ENCODE results near the gene CDH4.
A peak's percentile ranks its signal among the peaks of the same experiment; 100 is the strongest.

Gene CDH4

GRCh38 chr20:61435823-61436220 is 183.8 kb downstream of the CDH4 start:
- H2BK5ac ChIP-seq (ENCODE audit: low read depth, low read length, poor library complexity) = no peak overlapping the region
- H3K27me3 ChIP-seq (ENCODE audit: insufficient read depth, low read length) = no peaks in the 10 kb centered on the region
- no peak overlapping the region for H3K14ac ChIP-seq (ENCODE audit: low read length)
- H3K79me1 ChIP-seq (ENCODE audit: low read length) = no peaks in the 10 kb centered on the region
- no peak overlapping the region for H2BK120ac ChIP-seq (ENCODE audit: insufficient read depth, low read length, poor library complexity)
- no peak overlapping the region for H4K91ac ChIP-seq (ENCODE audit: low read depth, low read length)
- no peak overlapping the region for H3K9ac ChIP-seq (ENCODE audit: low read length)
- no peak overlapping the region for H4K12ac ChIP-seq (ENCODE audit: low read depth, low read length)
- DNase-seq = no peak
- H3K4me3 ChIP-seq (ENCODE audit: low read depth, low read length) = no peak overlapping the region
- H3K4me1 ChIP-seq (ENCODE audit: control insufficient read depth in 1 of 2, insufficient read depth in 2 of 2, low read length in 2 of 2) = peaks cover 15 to 33% of the 10 kb centered on the region in 2 experiments
- H2AK5ac ChIP-seq (ENCODE audit: low read length) = no peak overlapping the region
- H3K79me2 ChIP-seq (ENCODE audit: control insufficient read depth, insufficient read depth, low read length, poor library complexity) = no peaks in the 10 kb centered on the region
- WGBS (ENCODE audit: extremely low coverage, insufficient coverage, insufficient read length) = no CpG with 5 or more reads among the region's 3 CpGs
- no peak overlapping the region for H3K4me2 ChIP-seq (ENCODE audit: low read length)
- peaks cover 6% of the 10 kb centered on the region for H3K9me3 ChIP-seq (ENCODE audit: insufficient read depth, low read depth, low read length)
- H3K23ac ChIP-seq (ENCODE audit: low read length) = no peak overlapping the region
- H2AFZ ChIP-seq (ENCODE audit: insufficient read depth, low read length, poor library complexity) = no peak overlapping the region
- no peak overlapping the region for H4K8ac ChIP-seq (ENCODE audit: low read depth, low read length)
- H2BK12ac ChIP-seq (ENCODE audit: low read length) = no peak overlapping the region
- H3K36me3 ChIP-seq (ENCODE audit: control insufficient read depth in 1 of 2, insufficient read depth in 2 of 2, low read length in 2 of 2) = no peaks in the 10 kb centered on the region
- H3K27ac ChIP-seq (ENCODE audit: low read depth, low read length) = no peak overlapping the region
- H3K18ac ChIP-seq (ENCODE audit: low read length) = no peak overlapping the region
- no peak overlapping the region for H3K4ac ChIP-seq (ENCODE audit: low read depth, low read length)

DNA sequence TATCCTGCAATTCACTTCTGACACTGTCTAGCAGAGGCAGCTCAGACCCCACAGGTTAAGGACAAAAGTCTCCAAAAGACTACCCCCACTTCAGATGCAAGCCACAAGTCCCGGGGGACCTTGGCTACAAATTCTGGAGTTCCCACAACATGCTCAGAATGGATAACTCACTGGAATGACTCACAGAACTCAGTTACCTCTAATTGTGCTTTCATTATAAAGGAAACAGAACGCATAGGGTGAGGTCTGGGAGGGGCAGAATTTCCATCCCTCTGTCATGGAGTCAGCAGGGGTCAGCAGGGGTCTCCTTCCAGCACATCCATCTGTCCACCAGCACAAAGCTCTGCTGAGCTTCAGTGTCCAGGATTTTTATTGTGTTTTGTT is 184.2 kb downstream of the CDH4 start:
- no peak overlapping the region for H4K91ac ChIP-seq (ENCODE audit: low read depth, low read length)
- no peak overlapping the region for H4K12ac ChIP-seq (ENCODE audit: low read depth, low read length)
- H3K27me3 ChIP-seq (ENCODE audit: insufficient read depth, low read length) = no peaks in the 10 kb centered on the region
- no peak overlapping the region for H3K4me2 ChIP-seq (ENCODE audit: low read length)
- no peak overlapping the region for H3K4me3 ChIP-seq (ENCODE audit: low read depth, low read length)
- no peaks in the 10 kb centered on the region for H3K36me3 ChIP-seq (ENCODE audit: control insufficient read depth in 1 of 2, insufficient read depth in 2 of 2, low read length in 2 of 2)
- DNase-seq = no peak
- no peak overlapping the region for H2BK12ac ChIP-seq (ENCODE audit: low read length)
- H2BK5ac ChIP-seq (ENCODE audit: low read depth, low read length, poor library complexity) = no peak overlapping the region
- H2AK5ac ChIP-seq (ENCODE audit: low read length) = no peak overlapping the region
- H3K9me3 ChIP-seq (ENCODE audit: insufficient read depth, low read depth, low read length) = peaks cover 6% of the 10 kb centered on the region
- H3K27ac ChIP-seq (ENCODE audit: low read depth, low read length) = no peak overlapping the region
- H2BK120ac ChIP-seq (ENCODE audit: insufficient read depth, low read length, poor library complexity) = no peak overlapping the region
- no peak overlapping the region for H4K8ac ChIP-seq (ENCODE audit: low read depth, low read length)
- H3K79me2 ChIP-seq (ENCODE audit: control insufficient read depth, insufficient read depth, low read length, poor library complexity) = no peaks in the 10 kb centered on the region
- H3K23ac ChIP-seq (ENCODE audit: low read length) = no peak overlapping the region
- no peak overlapping the region for H3K14ac ChIP-seq (ENCODE audit: low read length)
- no CpG with 5 or more reads among the region's 2 CpGs for WGBS (ENCODE audit: extremely low coverage, insufficient coverage, insufficient read length)
- H3K79me1 ChIP-seq (ENCODE audit: low read length) = no peaks in the 10 kb centered on the region
- H3K18ac ChIP-seq (ENCODE audit: low read length) = no peak overlapping the region
- H3K4me1 ChIP-seq (ENCODE audit: control insufficient read depth in 1 of 2, insufficient read depth in 2 of 2, low read length in 2 of 2) = peaks cover 15 to 33% of the 10 kb centered on the region in 2 experiments
- H3K9ac ChIP-seq (ENCODE audit: low read length) = no peak overlapping the region
- H2AFZ ChIP-seq (ENCODE audit: insufficient read depth, low read length, poor library complexity) = no peak overlapping the region
- no peak overlapping the region for H3K4ac ChIP-seq (ENCODE audit: low read depth, low read length)

GRCh38 chr20:61436667-61437279 is 184.7 kb downstream of the CDH4 start:
- Histone ChIP-seq H3K9me3 (ENCODE audit: insufficient read depth, low read depth, low read length) (peaks cover 6% of the 10 kb centered on the region), H2BK5ac (ENCODE audit: low read depth, low read length, poor library complexity) (no peak overlapping the region), H2AK5ac (ENCODE audit: low read length) (no peak overlapping the region), H3K18ac (ENCODE audit: low read length) (no peak overlapping the region), H4K91ac (ENCODE audit: low read depth, low read length) (no peak overlapping the region), H3K79me2 (ENCODE audit: control insufficient read depth, insufficient read depth, low read length, poor library complexity) (no peaks in the 10 kb centered on the region), H3K14ac (ENCODE audit: low read length) (no peak overlapping the region), H3K4me3 (ENCODE audit: low read depth, low read length) (no peak overlapping the region), H2AFZ (ENCODE audit: insufficient read depth, low read length, poor library complexity) (no peak overlapping the region), H3K36me3 (ENCODE audit: control insufficient read depth in 1 of 2, insufficient read depth in 2 of 2, low read length in 2 of 2) (no peaks in the 10 kb centered on the region), H2BK12ac (ENCODE audit: low read length) (no peak overlapping the region), H2BK120ac (ENCODE audit: insufficient read depth, low read length, poor library complexity) (no peak overlapping the region), H3K27me3 (ENCODE audit: insufficient read depth, low read length) (no peaks in the 10 kb centered on the region), H3K4ac (ENCODE audit: low read depth, low read length) (no peak overlapping the region), H3K23ac (ENCODE audit: low read length) (no peak overlapping the region), H3K79me1 (ENCODE audit: low read length) (no peaks in the 10 kb centered on the region), H3K4me2 (ENCODE audit: low read length) (peak overlapping the region; percentile 26), H3K27ac (ENCODE audit: low read depth, low read length) (peak overlapping the region; percentile 16), H4K12ac (ENCODE audit: low read depth, low read length) (no peak overlapping the region), H3K9ac (ENCODE audit: low read length) (no peak overlapping the region), H3K4me1 (ENCODE audit: control insufficient read depth in 1 of 2, insufficient read depth in 2 of 2, low read length in 2 of 2) (peaks cover 15 to 33% of the 10 kb centered on the region in 2 experiments), H4K8ac (ENCODE audit: low read depth, low read length) (no peak overlapping the region)
- no CpG with 5 or more reads among the region's 8 CpGs for WGBS (ENCODE audit: extremely low coverage, insufficient coverage, insufficient read length)
- DNase-seq = no peak

GRCh38 chr20:61437280-61438206 is 185.5 kb downstream of the CDH4 start:
- H3K18ac ChIP-seq (ENCODE audit: low read length) = no peak overlapping the region
- WGBS (ENCODE audit: extremely low coverage, insufficient coverage, insufficient read length) = no CpG with 5 or more reads among the region's 28 CpGs
- no peak for DNase-seq
- peaks cover 15 to 33% of the 10 kb centered on the region in 2 experiments for H3K4me1 ChIP-seq (ENCODE audit: control insufficient read depth in 1 of 2, insufficient read depth in 2 of 2, low read length in 2 of 2)
- H2BK12ac ChIP-seq (ENCODE audit: low read length) = no peak overlapping the region
- H2BK120ac ChIP-seq (ENCODE audit: insufficient read depth, low read length, poor library complexity) = no peak overlapping the region
- no peak overlapping the region for H3K9ac ChIP-seq (ENCODE audit: low read length)
- no peaks in the 10 kb centered on the region for H3K79me2 ChIP-seq (ENCODE audit: control insufficient read depth, insufficient read depth, low read length, poor library complexity)
- H3K4ac ChIP-seq (ENCODE audit: low read depth, low read length) = no peak overlapping the region
- no peak overlapping the region for H3K27ac ChIP-seq (ENCODE audit: low read depth, low read length)
- no peaks in the 10 kb centered on the region for H3K27me3 ChIP-seq (ENCODE audit: insufficient read depth, low read length)
- peaks cover 6% of the 10 kb centered on the region for H3K9me3 ChIP-seq (ENCODE audit: insufficient read depth, low read depth, low read length)
- no peaks in the 10 kb centered on the region for H3K79me1 ChIP-seq (ENCODE audit: low read length)
- no peak overlapping the region for H3K4me3 ChIP-seq (ENCODE audit: low read depth, low read length)
- no peak overlapping the region for H2AFZ ChIP-seq (ENCODE audit: insufficient read depth, low read length, poor library complexity)
- no peak overlapping the region for H3K4me2 ChIP-seq (ENCODE audit: low read length)
- no peak overlapping the region for H3K14ac ChIP-seq (ENCODE audit: low read length)
- H4K8ac ChIP-seq (ENCODE audit: low read depth, low read length) = no peak overlapping the region
- no peaks in the 10 kb centered on the region for H3K36me3 ChIP-seq (ENCODE audit: control insufficient read depth in 1 of 2, insufficient read depth in 2 of 2, low read length in 2 of 2)
- no peak overlapping the region for H4K91ac ChIP-seq (ENCODE audit: low read depth, low read length)
- H2AK5ac ChIP-seq (ENCODE audit: low read length) = no peak overlapping the region
- no peak overlapping the region for H3K23ac ChIP-seq (ENCODE audit: low read length)
- no peak overlapping the region for H2BK5ac ChIP-seq (ENCODE audit: low read depth, low read length, poor library complexity)
- H4K12ac ChIP-seq (ENCODE audit: low read depth, low read length) = no peak overlapping the region
